G401 (cell line): ENCODE results near the gene TBCD. TPM values are rescaled to one million over a fixed set of nuclear protein-coding genes. Genes with fewer than 3 reads are reported as not detected.

Source experiments
- DNase-seq: peaks from one replicate; pipeline ENCODE4 v3.0.0-alpha.2; 2015; ENCODE audit warnings: low spot score
- in situ Hi-C: cut with HindIII; loops from 2 replicates; pipeline ENCODE4 v1.10.0; 2016; ENCODE audit warnings: low sequenced_read_pairs, mixed read lengths
- total RNA-seq: library from RNA; depleted of rRNA; stranded (reverse); fragments of >200 nt; shearing (Covaris generic); gene quantifications from 2 replicates; pipeline ENCODE4 v1.2.3, GENCODE V29; 2014

TBCD gene
- total RNA-seq, 1 experiment from 2014 or later: 108 TPM

GRCh38 chr17:82838386-82839063 is 86.7 kb downstream of the TBCD start:
- in situ Hi-C loops: loop anchor here (5.0 kb wide), 1 partner anchor 34 kb away; no protein-coding TSS in a partner anchor
- no peak for DNase-seq

- no peak for DNase-seq
- in situ Hi-C loops: loop anchor here (5.0 kb wide), 1 partner anchor 33 kb away; no protein-coding TSS in a partner anchor
Measured at GRCh38 chr17:82839617-82840292, 87.9 kb downstream of the TBCD start, which contains the start of gene ZNF750. Gene ZNF750, minus strand, starts transcription at chr17:82840022. Its CDS starts 7,568 bp downstream, at chr17:82832454.

GRCh38 chr17:82840431-82840831 is 88.6 kb downstream of the TBCD start:
- no peak for DNase-seq
- in situ Hi-C loops: no loop called here

GRCh38 chr17:82841921-82842596 is 90.2 kb downstream of the TBCD start:
- no peak for DNase-seq
- in situ Hi-C loops: no loop called here

GRCh38 chr17:82843904-82844680 is 92.2 kb downstream of the TBCD start:
- DNase-seq: no peak
- in situ Hi-C loops: no loop called here

- no peak for DNase-seq
- in situ Hi-C loops: no loop called here
Measured at GRCh38 chr17:82844796-82845162, 92.9 kb downstream of the TBCD start.

GRCh38 chr17:82845163-82845807 is 93.4 kb downstream of the TBCD start:
- in situ Hi-C loops: no loop called here
- DNase-seq: no peak

- in situ Hi-C loops: no loop called here
- peak; percentile 54 for DNase-seq
Measured at GRCh38 chr17:82846061-82846691, 94.3 kb downstream of the TBCD start.

GRCh38 chr17:82848022-82848592 is 96.2 kb downstream of the TBCD start:
- no peak for DNase-seq
- in situ Hi-C loops: no loop called here

- no peak for DNase-seq
- in situ Hi-C loops: no loop called here
Measured at GRCh38 chr17:82849076-82849945, 97.4 kb downstream of the TBCD start.

- in situ Hi-C loops: no loop called here
Measured at GRCh38 chr17:82851381-82851780, 99.5 kb downstream of the TBCD start.

GRCh38 chr17:82854226-82854625 is 102.4 kb downstream of the TBCD start:
- DNase-seq: no peak
- in situ Hi-C loops: no loop called here

More at GRCh38 chr17:82851381-82851780, 99.5 kb downstream of the TBCD start:
- no peak for DNase-seq

GRCh38 chr17:82856361-82856760 is 104.5 kb downstream of the TBCD start:
- in situ Hi-C loops: no loop called here
- DNase-seq: no peak

GRCh38 chr17:82858376-82859126 is 106.7 kb downstream of the TBCD start:
- no peak for DNase-seq
- in situ Hi-C loops: no loop called here

- in situ Hi-C loops: no loop called here
- DNase-seq: peak; percentile 40
Measured at GRCh38 chr17:82859431-82860403, 107.9 kb downstream of the TBCD start.
